Stimulated activated CD4-positive, alpha-beta T cell treated with anti-CD3 and anti-CD28 coated beads, Interleukin-1b, Interleukin-23, amount 100 ng/mL, for 48 hours (primary cell): Measurements from ENCODE around the gene TTF2.
"Not testable (repeated sequence)": the region's sequence is repeated elsewhere in the genome, so short reads cannot be mapped to it uniquely, and the experiment has no call there.

ENCODE experiments used
- DNase-seq: peaks from one replicate; pipeline ENCODE4 v3.0.0-alpha.2; 2020

The TTF2 gene

GRCh38 chr1:117122330-117123025, 62.4 kb downstream of the TTF2 start:
- no peak for DNase-seq

DNA sequence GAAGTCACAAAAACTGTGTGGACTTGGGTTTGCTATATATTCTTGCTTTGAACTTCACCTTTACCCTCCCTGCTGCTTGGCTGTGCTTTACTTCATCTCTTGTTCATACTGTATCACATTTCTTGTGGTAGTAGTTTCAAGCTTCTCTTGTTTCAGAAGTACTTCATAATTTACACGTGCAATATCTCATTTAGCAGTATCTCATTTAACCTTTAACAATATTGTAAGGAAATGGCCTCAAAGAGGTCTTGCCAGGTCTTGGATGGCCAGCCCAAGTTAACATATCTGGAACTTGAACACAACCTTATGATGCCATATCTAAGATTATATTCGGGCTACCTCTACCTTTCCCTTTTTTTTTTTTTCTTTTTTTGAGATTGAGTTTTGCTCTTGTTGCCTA, 63.1 kb downstream of the TTF2 start:
- no peak for DNase-seq

DNA sequence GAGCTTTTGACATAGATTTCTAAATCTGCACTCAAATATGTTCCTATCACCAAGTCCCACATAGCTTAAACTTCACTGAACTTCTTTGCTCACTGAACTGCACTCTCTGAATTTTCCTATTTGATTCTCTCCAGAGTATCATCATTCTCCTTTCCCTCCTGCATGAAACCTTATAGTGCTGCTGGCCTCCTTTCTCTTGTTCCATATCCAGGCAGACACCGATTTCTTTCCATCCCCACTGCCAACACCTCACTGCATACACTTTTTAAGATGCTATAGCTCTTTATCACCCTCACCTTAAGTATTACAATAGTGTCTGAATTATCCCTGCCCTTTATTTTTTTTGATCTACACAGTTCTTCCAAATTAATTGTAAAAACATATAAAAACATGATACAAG, 64.5 kb downstream of the TTF2 start:
- DNase-seq, result no peak

DNA sequence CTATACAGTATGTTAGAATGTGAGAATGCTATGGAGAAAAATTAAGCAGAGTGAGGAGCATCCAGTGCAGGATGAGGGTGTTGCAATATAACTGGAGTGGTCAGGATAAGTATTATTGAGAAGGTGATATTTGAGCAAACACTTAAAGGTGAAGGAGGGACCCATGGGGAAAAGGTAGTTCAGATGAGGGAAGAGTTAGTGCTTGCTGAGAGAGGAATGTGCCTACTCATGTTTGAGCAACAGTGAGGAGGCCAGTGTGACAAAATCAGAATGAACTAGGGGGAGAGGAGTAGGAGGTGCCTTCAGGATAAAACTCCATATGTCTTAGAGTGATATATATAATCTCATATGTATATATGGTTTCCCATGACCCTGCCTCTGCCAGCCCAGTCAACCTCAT, 67.7 kb downstream of the TTF2 start:
- DNase-seq, result no peak

DNA sequence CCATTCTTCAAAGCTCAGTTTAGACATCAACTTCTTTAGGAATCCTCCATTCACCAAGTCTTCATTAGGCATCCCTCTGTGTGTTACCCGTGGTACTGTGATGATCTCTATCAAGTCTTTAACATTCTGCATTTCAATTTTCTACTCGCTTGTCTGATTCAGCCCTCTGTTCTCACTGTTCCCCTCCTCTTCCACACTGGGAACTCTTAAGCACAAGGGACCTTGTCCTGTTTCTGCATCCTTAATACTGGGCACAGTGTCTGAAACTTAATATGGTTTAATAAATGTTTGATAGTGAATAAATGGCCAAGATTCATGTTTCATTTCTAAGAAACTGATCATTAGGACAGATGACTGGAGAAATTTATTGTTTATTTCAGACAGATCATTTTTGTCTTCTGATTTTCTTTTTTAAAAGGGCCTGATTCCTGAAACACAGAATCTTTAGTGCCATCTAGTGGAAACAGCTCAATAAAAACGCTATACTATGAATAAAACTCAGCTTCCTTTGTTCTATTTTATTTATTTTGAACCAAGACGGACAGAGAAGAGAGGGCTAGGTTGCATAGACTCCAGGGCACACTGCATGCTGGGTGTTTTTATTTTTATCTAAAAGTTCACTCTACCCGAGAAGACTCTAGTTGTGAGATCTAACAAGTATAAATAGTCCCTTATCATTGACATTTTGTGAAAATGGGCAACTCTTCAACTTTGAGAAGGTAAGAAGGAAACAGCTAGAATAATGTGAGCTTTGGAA, 68.4 kb downstream of the TTF2 start:
- DNase-seq, result no peak

DNA sequence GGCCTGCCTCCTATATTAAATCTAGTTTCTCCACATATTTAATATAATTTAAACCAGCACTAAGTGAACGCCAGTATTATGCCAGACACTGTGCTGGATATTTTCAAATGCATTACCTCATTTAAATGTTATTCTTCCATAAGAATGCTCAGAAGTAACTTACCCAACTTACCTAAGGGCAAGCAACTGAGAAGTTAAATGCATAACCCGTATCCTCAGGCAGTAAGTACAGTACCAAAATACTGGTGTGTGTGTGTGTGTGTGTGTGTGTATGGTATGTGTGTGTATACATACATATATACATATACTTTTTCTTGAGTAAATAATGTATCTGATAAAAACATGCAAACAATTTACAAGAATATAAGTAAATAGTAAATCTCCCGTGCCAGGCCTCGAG, 70.4 kb downstream of the TTF2 start:
- DNase-seq, result no peak

GRCh38 chr1:117135329-117135728, 75.2 kb downstream of the TTF2 start:
- no peak for DNase-seq

DNA sequence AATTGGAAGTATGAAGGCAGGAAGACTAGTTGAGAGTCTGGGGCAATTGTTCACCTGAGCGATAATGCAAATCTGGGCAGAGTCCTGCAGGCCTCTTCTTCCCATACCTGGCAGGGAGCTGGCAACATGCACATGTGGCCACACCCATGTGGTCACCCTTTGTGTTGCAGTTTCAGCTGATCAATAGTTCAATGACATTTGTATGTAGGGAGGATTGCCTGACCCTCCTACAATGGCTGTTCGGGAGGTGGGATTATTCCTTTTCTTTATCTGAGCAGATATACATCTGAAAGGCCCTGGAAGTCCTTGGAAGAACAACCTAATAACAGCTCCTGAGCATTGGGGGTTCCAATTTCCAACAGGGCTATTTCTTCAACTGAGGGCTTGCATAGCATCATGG, 76.6 kb downstream of the TTF2 start:
- no peak for DNase-seq

DNA sequence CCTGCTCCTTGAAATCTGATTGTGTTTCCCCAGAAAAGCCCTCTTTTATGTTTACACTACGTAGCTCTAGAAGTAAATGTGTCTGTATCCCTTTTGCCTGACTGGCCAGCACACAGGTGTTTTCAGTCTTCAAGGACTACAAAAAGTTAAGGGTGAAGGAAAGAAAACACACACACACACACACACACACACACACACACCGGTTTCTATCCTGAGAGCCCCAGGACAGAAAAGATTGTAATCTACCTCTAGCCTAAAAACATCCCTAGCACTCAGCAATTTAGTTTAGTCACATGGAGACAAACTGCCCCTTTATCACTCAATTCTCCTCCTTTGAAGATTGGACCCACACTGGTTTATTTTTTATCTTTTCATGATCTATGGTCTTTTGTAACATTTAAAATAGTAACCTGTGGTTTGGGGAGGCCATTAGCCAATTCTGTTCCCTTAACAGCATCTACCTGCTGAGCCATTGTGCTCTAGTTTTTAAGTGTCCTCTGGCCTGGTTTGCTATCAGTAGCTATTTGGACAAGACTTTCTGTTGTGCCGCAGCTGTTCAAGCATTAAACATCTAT, 77.2 kb downstream of the TTF2 start:
- no peak for DNase-seq

DNA sequence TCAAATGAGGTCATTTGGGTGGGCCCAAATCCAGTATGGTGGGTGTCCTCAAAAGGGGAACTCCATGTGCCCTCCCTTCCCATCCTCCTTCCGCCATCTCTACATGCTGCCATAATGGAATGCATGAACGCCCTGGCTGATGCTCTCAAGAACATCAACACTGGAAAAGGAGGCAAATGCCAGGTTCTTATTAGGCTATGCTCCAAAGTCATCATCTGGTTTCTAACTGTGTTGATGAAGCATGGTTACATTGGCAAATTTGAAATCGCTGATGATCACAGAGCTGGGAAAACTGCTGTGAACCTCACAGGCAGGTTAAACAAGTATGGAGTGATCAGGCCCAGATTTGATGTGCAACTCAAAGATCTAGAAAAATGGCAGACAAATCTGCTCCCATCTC, 78.0 kb downstream of the TTF2 start:
- DNase-seq, result no peak

DNA sequence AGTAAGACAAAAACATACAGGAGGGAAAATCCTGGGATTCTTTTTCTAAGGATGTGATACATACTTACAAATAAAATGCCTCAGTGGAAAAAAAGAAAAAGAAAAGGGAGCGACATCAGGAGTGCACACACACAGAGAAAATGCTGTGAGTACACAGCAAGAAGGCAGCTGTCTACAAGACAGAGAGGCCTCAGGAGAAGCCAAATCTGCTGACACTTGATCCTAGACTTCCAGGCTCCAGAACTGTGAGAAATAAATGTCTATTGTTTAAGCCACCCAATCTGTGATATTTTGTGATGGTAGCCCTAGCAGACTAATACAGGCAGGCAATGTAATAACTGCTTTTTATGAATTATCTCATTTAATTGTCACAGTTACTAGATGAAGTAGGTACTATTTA, 78.4 kb downstream of the TTF2 start:
- no peak for DNase-seq

DNA sequence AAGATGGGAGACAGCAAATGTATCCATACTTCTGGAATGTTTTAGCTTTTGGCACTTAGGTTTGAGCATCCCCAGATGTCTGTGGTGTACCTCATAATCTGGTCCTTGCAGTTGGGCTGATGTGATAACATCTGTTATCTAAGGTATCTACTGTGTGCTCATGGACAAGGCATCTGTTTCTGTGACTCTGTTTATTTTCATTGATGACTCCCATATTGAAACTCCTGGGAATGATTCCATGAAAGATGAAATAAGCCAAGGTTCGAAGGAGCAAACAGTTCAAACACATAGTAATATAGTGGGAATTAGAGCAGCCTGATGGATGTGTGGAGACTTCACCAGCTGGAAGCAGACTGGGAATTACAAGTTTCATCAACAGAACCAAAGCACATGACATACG, 82.1 kb downstream of the TTF2 start:
- no peak for DNase-seq

GRCh38 chr1:117143172-117143571, 83.0 kb downstream of the TTF2 start:
- DNase-seq, result no peak

GRCh38 chr1:117143871-117144270, 83.7 kb downstream of the TTF2 start:
- no peak for DNase-seq

DNA sequence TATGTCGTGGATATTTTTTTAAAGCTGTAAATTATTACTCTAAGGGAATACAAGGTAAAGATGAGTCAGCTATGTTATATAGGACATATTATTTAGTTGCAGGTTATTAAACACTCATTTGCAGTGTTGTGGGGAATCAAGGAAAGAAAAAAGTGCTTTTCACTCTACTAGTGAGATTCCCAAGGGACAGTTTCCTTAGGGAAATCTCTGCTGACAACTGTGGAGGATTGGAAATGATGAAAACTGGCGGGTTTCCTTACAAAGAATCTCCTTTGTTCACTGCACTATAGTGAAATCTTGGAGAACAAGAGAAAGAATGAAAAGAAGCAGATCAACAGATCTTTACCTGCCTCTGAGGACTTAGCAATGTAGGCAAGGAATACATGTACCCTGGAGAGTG, 85.9 kb downstream of the TTF2 start:
- no peak for DNase-seq

DNA sequence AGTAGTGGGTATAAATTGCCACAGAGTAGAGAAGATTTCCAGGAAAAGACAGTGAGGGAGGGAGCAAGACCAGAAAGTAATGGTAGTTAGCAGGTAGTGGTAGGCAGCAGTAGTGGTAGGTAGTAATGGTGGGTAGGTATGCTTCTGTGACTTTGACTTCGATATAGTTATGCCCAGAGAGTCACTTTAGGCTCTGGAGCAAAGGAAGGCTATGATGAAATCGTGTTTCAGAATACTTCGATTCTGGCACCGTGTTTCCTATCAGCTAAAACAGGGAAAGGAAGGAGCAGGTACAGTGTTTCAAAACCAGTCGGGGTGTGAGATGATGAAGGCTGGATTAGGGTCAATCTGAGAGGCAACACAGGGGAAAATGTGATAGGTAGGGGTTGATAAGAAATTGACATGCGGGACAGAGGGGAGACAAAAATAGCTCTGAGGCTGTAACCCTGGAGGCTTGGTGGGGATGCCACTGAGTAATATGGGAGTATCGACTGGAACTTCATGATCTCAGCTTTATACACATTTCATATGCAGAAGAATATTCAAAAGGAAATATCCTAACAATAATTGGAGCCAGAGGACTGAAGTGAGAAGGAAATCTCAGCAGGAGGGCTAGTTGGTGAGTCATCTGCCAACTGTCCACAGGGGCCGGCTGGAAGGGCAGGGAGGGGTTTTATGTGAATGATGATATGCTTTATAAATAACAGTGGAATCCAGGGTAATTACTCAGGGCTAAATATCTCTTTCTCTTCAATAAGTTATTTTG, 86.6 kb downstream of the TTF2 start:
- DNase-seq, result no peak

GRCh38 chr1:117147341-117147831, 87.3 kb downstream of the TTF2 start:
- DNase-seq, result no peak

GRCh38 chr1:117147856-117148588, 87.9 kb downstream of the TTF2 start:
- DNase-seq, result no peak

GRCh38 chr1:117150316-117150715, 90.2 kb downstream of the TTF2 start:
- no peak for DNase-seq

DNA sequence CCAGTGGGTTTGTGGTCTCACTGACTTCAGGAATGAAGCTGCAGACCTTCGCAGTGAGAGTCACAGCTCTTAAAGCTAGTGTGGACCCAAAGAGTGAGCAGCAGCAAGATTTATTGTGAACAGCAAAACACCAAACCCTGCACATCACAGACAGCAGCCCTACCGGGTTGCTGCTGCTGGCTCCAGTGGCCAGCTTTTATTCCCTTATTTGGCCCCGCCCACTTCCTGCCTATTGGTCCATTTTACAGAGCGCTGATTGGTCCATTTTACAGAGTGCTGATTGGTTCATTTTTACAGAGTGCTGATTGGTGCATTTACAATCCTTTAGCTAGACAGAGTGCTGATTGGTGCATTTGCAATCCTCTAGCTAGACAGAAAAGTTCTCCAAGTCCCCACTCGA, 91.2 kb downstream of the TTF2 start:
- DNase-seq, result not testable (repeated sequence)
